ENCODE results near the gene PLEKHG1. TPM values are rescaled to one million over a fixed set of nuclear protein-coding genes. Genes with fewer than 3 reads are reported as not detected.

The PLEKHG1 gene
- total and polyA plus RNA-seq, 2 donors (not counting 1 experiment from before 2014, with no cell fraction given), result 66.2 to 450 TPM

- no peaks in the 10 kb centered on the region for H3K9me3 Mint-ChIP-seq (ENCODE audit: insufficient read depth)
- H3K4me1 Mint-ChIP-seq, result peaks cover 12% of the 10 kb centered on the region
- Histone ChIP-seq H3K4me1 (ENCODE audit: control insufficient read depth in 2 of 2, insufficient read depth in 2 of 2, low read length in 2 of 2) (peaks cover 8 to 14% of the 10 kb centered on the region in 2 donors), H3K4me2 (replicated peaks; ENCODE audit: low read depth, low read length, poor library complexity, severe bottlenecking) (no peak overlapping the region), H3K9me3 (ENCODE audit: control extremely low read depth in 1 of 3, control insufficient read depth in 2 of 3, insufficient read depth in 1 of 3, low read length in 2 of 3) (no peaks in the 10 kb centered on the region), H2AFZ (ENCODE audit: insufficient read depth, low read depth, low read length, poor library complexity, severe bottlenecking) (no peak overlapping the region), H3K27me3 (replicated peaks in 1 of 4; ENCODE audit: control extremely low read depth in 1 of 4, control insufficient read depth in 3 of 4, insufficient read depth in 4 of 4, low read length in 3 of 4) (peaks cover 0 to 7% (median 2%) of the 10 kb centered on the region in 4 experiments), H3K9ac (ENCODE audit: low read length) (no peak overlapping the region), H3K36me3 (replicated peaks in 1 of 2; ENCODE audit: control extremely low read depth in 1 of 2, control insufficient read depth in 1 of 2, extremely low read depth in 1 of 2, insufficient read depth in 2 of 2, low read length in 1 of 2) (no peaks in the 10 kb centered on the region), H3K27ac (ENCODE audit: low read length in 2 of 2) (no peak overlapping the region), H3K79me2 (ENCODE audit: control insufficient read depth, insufficient read depth, low read length) (peaks cover 6% of the 10 kb centered on the region), H4K20me1 (ENCODE audit: control insufficient read depth, insufficient read depth, low read length, poor library complexity, severe bottlenecking) (no peaks in the 10 kb centered on the region), H3K4me3 (ENCODE audit: control extremely low read depth in 1 of 5, extremely low read depth in 1 of 5, insufficient read depth in 1 of 5, low read depth in 2 of 5, low read length in 4 of 5) (no peak overlapping the region)
- no peak overlapping the region for H3K27ac Mint-ChIP-seq
- DNase-seq (no peak), ATAC-seq (ENCODE audit: low read depth) (no peak)
- no peak overlapping the region for H3K4me3 Mint-ChIP-seq
- POLR2A ChIA-PET, result no interaction called here
- TF ChIP-seq EZH2 (IDR thresholded peaks at IDR 0.05; ENCODE audit: borderline replicate concordance, insufficient read depth, low read depth, low read length, poor library complexity, severe bottlenecking), result no peak
- no peak for TF ChIP-seq CTCF (IDR thresholded peaks at IDR 0.05)
- CTCF ChIA-PET, result interaction anchor here (1.1 kb wide), 1 partner anchor 8 kb away, joined by 3 read pairs; no protein-coding TSS in a partner anchor
- H3K27me3 Mint-ChIP-seq, result peaks cover 3% of the 10 kb centered on the region
- intact Hi-C loops (cut with micrococcal nuclease), result no loop called here
- over 99% methylated on average over 10 of the region's 12 CpGs for WGBS (ENCODE audit: insufficient coverage)
Measured at GRCh38 chr6:150586850-150587359, 12.8 kb upstream of the PLEKHG1 start.

- CTCF ChIA-PET, result interaction anchor here (1.1 kb wide), 1 partner anchor 8 kb away, joined by 3 read pairs; no protein-coding TSS in a partner anchor
Measured at GRCh38 chr6:150587637-150588036, 12.0 kb upstream of the PLEKHG1 start.

More at GRCh38 chr6:150587637-150588036, 12.0 kb upstream of the PLEKHG1 start:
- Mint-ChIP-seq H3K4me3 (no peak overlapping the region), H3K4me1 (peaks cover 11% of the 10 kb centered on the region), H3K27ac (no peak overlapping the region), H3K27me3 (peaks cover 3% of the 10 kb centered on the region), H3K9me3 (ENCODE audit: insufficient read depth) (no peaks in the 10 kb centered on the region)
- TF ChIP-seq CTCF (IDR thresholded peaks at IDR 0.05) (no peak), EZH2 (IDR thresholded peaks at IDR 0.05; ENCODE audit: borderline replicate concordance, insufficient read depth, low read depth, low read length, poor library complexity, severe bottlenecking) (no peak)
- intact Hi-C loops (cut with micrococcal nuclease), result no loop called here
- Histone ChIP-seq H2AFZ (ENCODE audit: insufficient read depth, low read depth, low read length, poor library complexity, severe bottlenecking) (no peak overlapping the region), H3K27ac (ENCODE audit: low read length in 2 of 2) (no peak overlapping the region), H3K27me3 (replicated peaks in 1 of 4; ENCODE audit: control extremely low read depth in 1 of 4, control insufficient read depth in 3 of 4, insufficient read depth in 4 of 4, low read length in 3 of 4) (peaks cover 0 to 7% (median 2%) of the 10 kb centered on the region in 4 experiments), H3K36me3 (replicated peaks in 1 of 2; ENCODE audit: control extremely low read depth in 1 of 2, control insufficient read depth in 1 of 2, extremely low read depth in 1 of 2, insufficient read depth in 2 of 2, low read length in 1 of 2) (no peaks in the 10 kb centered on the region), H3K79me2 (ENCODE audit: control insufficient read depth, insufficient read depth, low read length) (peaks cover 6% of the 10 kb centered on the region), H3K4me2 (replicated peaks; ENCODE audit: low read depth, low read length, poor library complexity, severe bottlenecking) (no peak overlapping the region), H3K9me3 (ENCODE audit: control extremely low read depth in 1 of 3, control insufficient read depth in 2 of 3, insufficient read depth in 1 of 3, low read length in 2 of 3) (no peaks in the 10 kb centered on the region), H3K9ac (ENCODE audit: low read length) (no peak overlapping the region), H4K20me1 (ENCODE audit: control insufficient read depth, insufficient read depth, low read length, poor library complexity, severe bottlenecking) (no peaks in the 10 kb centered on the region), H3K4me1 (ENCODE audit: control insufficient read depth in 2 of 2, insufficient read depth in 2 of 2, low read length in 2 of 2) (peaks cover 8 to 14% of the 10 kb centered on the region in 2 donors), H3K4me3 (ENCODE audit: control extremely low read depth in 1 of 5, extremely low read depth in 1 of 5, insufficient read depth in 1 of 5, low read depth in 2 of 5, low read length in 4 of 5) (no peak overlapping the region)
- DNase-seq, result no peak
- 62% methylated on average over 1 of the region's 4 CpGs for WGBS (ENCODE audit: insufficient coverage)
- POLR2A ChIA-PET, result interaction anchor here (1.3 kb wide), 1 partner anchor 13 kb away, joined by 3 read pairs; no protein-coding TSS in a partner anchor
- ATAC-seq (ENCODE audit: low read depth), result no peak
